MM.1S (cell line): ENCODE data around the gene CX3CL1.

Experiments used
- EZH2phosphoT487 ChIP-seq: fragments of 300-600 bp; sonication (generic); IDR thresholded peaks from 2 replicates; pipeline ENCODE4 v1.6.1; 2018; ENCODE audit warnings: antibody characterized with exemption, low read length
- TF ChIP-seq, protein P1 (sequence below): fragments of 300-600 bp; sonication (generic); IDR thresholded peaks from 2 replicates; pipeline ENCODE4 v1.5.1; 2016; ENCODE audit warnings: antibody characterized with exemption, low read length, mixed read lengths

DNA sequence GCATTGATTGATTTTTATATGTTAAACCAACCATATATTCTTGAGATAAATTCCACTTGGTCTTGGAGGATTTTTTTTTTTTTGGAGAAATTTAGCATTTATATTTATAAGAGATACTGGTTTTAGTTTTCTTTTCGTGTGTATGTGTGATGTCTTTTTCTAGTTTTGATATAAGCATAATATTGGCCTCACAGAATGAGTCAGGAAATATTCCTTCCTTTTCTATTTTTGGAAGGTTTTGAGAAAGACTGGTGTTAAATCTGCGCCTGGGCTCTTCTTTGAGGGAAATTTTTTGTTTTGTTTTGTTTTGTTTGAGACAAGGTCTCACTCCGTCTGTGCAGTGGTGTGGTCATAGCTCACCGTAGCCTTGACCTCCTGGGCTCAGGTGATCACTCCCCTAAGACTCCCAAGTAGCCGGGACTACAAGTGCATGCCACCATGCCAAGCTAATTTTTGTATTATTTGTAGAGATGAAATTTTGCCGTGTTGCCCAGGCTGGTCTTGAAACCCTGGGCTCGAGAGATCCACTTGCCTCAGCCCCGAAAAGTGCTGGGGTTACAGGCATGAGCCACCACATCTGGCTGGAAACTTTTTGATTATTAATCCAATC, 42.5 kb upstream of the CX3CL1 start:
- TF ChIP-seq, protein P1, sequence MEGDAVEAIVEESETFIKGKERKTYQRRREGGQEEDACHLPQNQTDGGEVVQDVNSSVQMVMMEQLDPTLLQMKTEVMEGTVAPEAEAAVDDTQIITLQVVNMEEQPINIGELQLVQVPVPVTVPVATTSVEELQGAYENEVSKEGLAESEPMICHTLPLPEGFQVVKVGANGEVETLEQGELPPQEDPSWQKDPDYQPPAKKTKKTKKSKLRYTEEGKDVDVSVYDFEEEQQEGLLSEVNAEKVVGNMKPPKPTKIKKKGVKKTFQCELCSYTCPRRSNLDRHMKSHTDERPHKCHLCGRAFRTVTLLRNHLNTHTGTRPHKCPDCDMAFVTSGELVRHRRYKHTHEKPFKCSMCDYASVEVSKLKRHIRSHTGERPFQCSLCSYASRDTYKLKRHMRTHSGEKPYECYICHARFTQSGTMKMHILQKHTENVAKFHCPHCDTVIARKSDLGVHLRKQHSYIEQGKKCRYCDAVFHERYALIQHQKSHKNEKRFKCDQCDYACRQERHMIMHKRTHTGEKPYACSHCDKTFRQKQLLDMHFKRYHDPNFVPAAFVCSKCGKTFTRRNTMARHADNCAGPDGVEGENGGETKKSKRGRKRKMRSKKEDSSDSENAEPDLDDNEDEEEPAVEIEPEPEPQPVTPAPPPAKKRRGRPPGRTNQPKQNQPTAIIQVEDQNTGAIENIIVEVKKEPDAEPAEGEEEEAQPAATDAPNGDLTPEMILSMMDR: no peak
- no peak for TF ChIP-seq EZH2phosphoT487
